Activated effector memory CD4-positive, alpha-beta T cell treated with anti-CD3 and anti-CD28 coated beads, Interleukin-2, amount 50 U/mL, for 16 hours (primary cell): ENCODE results near the gene HOXC9.

ENCODE experiments used
- DNase-seq: peaks from one replicate; pipeline ENCODE4 v3.0.0-alpha.2; 2020

Gene HOXC9

GRCh38 chr12:54000116-54001114 is at the start of gene HOXC9:
Gene HOXC9 (plus strand): TSS chr12:54000161. CDS start chr12:54000189, 28 bp downstream.
- DNase-seq: no peak

- no peak for DNase-seq
These were observed 49.6 kb upstream of the HOXC9 start for GRCh38 chr12:53950437-53950773.

GRCh38 chr12:53950789-53951576 is 49.0 kb upstream of the HOXC9 start:
- DNase-seq: no peak

- DNase-seq: no peak
These were observed 48.2 kb upstream of the HOXC9 start for GRCh38 chr12:53951577-53952334.

- peak; percentile 49 for DNase-seq
These were observed 47.6 kb upstream of the HOXC9 start for GRCh38 chr12:53952335-53952694.

- no peak for DNase-seq
These were observed 46.9 kb upstream of the HOXC9 start for GRCh38 chr12:53952871-53953734.

GRCh38 chr12:53953831-53954693 is 45.9 kb upstream of the HOXC9 start:
- DNase-seq: peak; percentile 56

GRCh38 chr12:53954694-53955035 is 45.3 kb upstream of the HOXC9 start, which contains the start of gene HOXC12:
Gene HOXC12 (plus strand): TSS chr12:53954903. CDS start chr12:53954930, 27 bp downstream.
- DNase-seq: no peak

- DNase-seq: no peak
These were observed 44.8 kb upstream of the HOXC9 start for GRCh38 chr12:53955036-53955775.

- no peak for DNase-seq
These were observed 44.1 kb upstream of the HOXC9 start for GRCh38 chr12:53955776-53956250.

- no peak for DNase-seq
These were observed 43.6 kb upstream of the HOXC9 start for GRCh38 chr12:53956251-53956887.

GRCh38 chr12:53956914-53957536 is 42.9 kb upstream of the HOXC9 start:
- DNase-seq: no peak

GRCh38 chr12:53958128-53958527 is 41.8 kb upstream of the HOXC9 start:
- DNase-seq: no peak

GRCh38 chr12:53959314-53959713 is 40.6 kb upstream of the HOXC9 start:
- DNase-seq: no peak

GRCh38 chr12:53960187-53961024 is 39.6 kb upstream of the HOXC9 start:
- DNase-seq: no peak

- DNase-seq: no peak
These were observed 38.8 kb upstream of the HOXC9 start for GRCh38 chr12:53961025-53961761.

GRCh38 chr12:53963005-53963404 is 37.0 kb upstream of the HOXC9 start:
- DNase-seq: no peak
